GM06990 (cell line): ENCODE data around the gene BNIP1.
"Not testable (repeated sequence)": the region's sequence is repeated elsewhere in the genome, so short reads cannot be mapped to it uniquely, and the experiment has no call there.

Source experiments
- DNase-seq: peaks from one replicate; pipeline ENCODE4 v3.0.0-alpha.2; 2011; ENCODE audit not compliant: insufficient read length; ENCODE audit errors: extremely low read depth
- H3K27me3 ChIP-seq: replicated peaks from 2 replicates; pipeline ENCODE4 v1.6.0; 2011; ENCODE audit warnings: low read length; ENCODE audit not compliant: control insufficient read depth, insufficient read depth
- H3K36me3 ChIP-seq: 2 replicates; pipeline ENCODE4 v1.5.1; 2011; ENCODE audit warnings: low read length; ENCODE audit not compliant: control insufficient read depth, insufficient read depth
- H3K4me3 ChIP-seq: replicated peaks from 2 replicates; pipeline ENCODE4 v1.5.1; 2011; ENCODE audit warnings: low read depth, mild to moderate bottlenecking, control low read depth, low read length
- TF ChIP-seq, protein P1 (sequence below): IDR thresholded peaks from 2 replicates; pipeline ENCODE4 v1.5.1; 2011; ENCODE audit warnings: low read length, control low read depth, mild to moderate bottlenecking, inconsistent platforms; ENCODE audit not compliant: insufficient read depth, poor library complexity, severe bottlenecking

The BNIP1 gene

DNA sequence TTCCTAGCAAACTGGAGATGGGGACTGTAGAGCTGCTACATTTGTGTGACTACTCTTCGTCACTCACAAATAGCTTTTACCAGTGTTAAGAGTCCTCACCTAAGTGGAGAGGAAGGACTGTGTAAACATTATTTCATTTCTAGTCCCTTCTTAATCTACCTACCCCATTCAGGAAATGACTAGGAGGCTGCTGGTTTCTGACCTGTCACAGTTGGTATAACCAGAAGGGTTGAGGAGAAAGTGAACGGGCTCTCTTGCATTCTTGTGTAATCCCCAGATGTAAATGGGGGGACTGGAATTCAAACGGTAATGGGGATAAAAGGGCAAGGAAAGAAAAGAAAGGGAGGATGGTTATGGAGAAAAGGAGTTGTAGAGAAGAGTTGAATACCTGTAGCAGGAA, 35.4 kb upstream of the BNIP1 start:
- Histone ChIP-seq H3K36me3 (no peaks in the 10 kb centered on the region), H3K27me3 (no peaks in the 10 kb centered on the region), H3K4me3 (no peak overlapping the region)
- TF ChIP-seq, protein P1, sequence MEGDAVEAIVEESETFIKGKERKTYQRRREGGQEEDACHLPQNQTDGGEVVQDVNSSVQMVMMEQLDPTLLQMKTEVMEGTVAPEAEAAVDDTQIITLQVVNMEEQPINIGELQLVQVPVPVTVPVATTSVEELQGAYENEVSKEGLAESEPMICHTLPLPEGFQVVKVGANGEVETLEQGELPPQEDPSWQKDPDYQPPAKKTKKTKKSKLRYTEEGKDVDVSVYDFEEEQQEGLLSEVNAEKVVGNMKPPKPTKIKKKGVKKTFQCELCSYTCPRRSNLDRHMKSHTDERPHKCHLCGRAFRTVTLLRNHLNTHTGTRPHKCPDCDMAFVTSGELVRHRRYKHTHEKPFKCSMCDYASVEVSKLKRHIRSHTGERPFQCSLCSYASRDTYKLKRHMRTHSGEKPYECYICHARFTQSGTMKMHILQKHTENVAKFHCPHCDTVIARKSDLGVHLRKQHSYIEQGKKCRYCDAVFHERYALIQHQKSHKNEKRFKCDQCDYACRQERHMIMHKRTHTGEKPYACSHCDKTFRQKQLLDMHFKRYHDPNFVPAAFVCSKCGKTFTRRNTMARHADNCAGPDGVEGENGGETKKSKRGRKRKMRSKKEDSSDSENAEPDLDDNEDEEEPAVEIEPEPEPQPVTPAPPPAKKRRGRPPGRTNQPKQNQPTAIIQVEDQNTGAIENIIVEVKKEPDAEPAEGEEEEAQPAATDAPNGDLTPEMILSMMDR: no peak
- DNase-seq: no peak

DNA sequence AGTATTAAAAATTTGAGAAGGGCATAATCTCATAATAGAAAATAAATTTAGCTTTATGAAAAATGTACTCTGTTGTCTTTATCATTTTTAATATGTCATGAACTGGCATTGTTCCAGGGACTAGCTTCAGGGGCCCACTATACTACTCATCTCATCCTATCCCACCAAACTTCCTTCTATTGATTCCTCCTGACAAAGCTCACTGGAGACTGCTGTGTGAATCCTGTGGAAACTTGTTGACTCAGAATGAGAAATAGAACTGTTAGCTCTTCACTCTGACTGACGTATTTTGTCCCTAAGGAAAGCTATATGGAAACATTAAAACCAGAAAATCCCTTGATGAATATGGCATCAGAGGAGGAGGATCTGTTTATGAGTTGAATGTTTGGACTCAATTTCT, 29.8 kb upstream of the BNIP1 start:
- H3K27me3 ChIP-seq: no peaks in the 10 kb centered on the region
- TF ChIP-seq, protein P1: no peak
- no peak for DNase-seq
- H3K4me3 ChIP-seq: no peak overlapping the region
- H3K36me3 ChIP-seq: no peaks in the 10 kb centered on the region

DNA sequence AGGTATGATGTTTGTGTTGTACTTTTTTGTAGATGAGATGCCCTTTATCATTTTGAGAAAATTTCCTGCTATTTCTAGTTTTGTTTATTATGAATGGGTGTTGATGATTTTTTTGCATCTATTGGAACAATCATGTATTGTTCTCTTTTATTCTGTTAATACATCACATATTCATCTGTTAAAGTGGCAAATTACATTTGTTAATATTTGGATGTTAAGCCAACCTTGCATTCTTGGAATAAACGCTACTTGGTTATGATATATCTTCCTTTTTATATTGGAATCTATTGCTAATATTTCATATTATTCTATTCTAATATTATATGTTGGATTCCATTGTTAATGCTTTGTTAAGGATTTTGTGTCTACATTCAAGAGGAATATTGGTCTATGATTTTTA, 24.6 kb upstream of the BNIP1 start:
- no peak overlapping the region for H3K4me3 ChIP-seq
- TF ChIP-seq, protein P1: no peak
- DNase-seq: no peak

DNA sequence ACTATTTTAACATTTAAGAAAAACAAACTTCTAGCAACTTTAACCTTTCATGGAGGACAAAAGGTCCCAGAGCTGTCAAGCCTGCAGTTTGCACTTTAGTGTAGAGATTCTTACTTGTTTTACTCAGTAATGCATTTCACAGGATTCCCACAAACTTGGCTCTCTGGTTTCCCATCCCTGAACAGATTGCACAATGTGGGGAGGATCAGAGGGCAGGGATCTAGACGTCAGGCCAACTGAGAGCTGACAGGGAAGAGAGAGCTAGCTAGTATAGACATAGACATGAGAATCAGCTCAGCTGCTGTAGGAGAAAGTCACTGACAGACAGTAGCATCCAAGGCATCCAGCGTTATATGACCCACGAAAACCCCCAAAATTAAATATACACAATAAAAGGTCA, 20.9 kb upstream of the BNIP1 start:
- Histone ChIP-seq H3K27me3 (no peaks in the 10 kb centered on the region), H3K4me3 (no peak overlapping the region), H3K36me3 (no peaks in the 10 kb centered on the region)
- TF ChIP-seq, protein P1: no peak
- no peak for DNase-seq

More for the DNA sequence above, 24.6 kb upstream of the BNIP1 start:
- no peaks in the 10 kb centered on the region for H3K27me3 ChIP-seq
- no peaks in the 10 kb centered on the region for H3K36me3 ChIP-seq

DNA sequence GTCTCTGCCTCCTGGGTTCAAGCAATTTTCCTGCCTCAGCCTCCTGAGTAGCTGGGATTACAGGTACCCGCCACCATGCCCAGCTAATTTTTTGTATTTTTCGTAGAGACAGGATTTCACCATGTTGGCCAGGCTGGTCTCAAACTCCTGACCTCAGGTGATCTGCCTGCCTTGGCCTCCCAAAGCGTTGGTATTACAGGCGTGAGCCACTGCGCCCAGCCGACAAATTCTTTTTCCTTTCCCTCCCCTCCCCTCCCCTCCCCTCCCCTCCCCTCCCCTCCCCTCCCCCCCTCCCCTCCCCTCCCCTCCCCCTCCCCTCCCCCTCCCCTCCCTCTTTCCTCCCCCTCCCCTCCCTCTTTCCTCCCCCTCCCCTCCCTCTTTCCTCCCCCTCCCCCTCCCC, 12.2 kb upstream of the BNIP1 start:
- not testable (repeated sequence) for H3K36me3 ChIP-seq, H3K27me3 ChIP-seq, H3K4me3 ChIP-seq, DNase-seq

DNA sequence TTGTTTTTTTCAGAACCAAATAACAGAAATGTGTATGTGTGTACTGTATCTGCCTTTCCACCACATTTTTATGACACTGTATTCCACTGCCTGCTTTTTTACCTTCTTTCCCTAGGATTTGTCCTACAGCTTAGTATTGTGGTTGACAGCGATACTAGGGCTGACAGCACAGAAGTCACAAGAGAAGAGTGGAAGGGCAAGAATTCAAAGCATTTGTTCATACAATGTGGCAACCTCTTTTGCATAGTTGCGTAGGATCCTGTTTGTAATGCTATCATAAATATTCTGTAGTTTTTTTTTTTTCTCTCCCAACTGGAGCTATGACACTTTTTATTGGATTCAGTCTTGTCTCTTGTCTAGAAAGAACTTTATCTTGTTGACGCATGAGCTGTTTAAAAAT, 5.6 kb upstream of the BNIP1 start:
- Histone ChIP-seq H3K4me3 (no peak overlapping the region), H3K27me3 (no peaks in the 10 kb centered on the region), H3K36me3 (no peaks in the 10 kb centered on the region)
- TF ChIP-seq, protein P1: no peak
- DNase-seq: no peak
